ENCODE data around the gene INHBE. TPM values are rescaled to one million over a fixed set of nuclear protein-coding genes. Genes with fewer than 3 reads are reported as not detected.
"Not testable (repeated sequence)": the region's sequence is repeated elsewhere in the genome, so short reads cannot be mapped to it uniquely, and the experiment has no call there.

INHBE gene
- total and polyA plus RNA-seq, 7 experiments from 2014 or later = 0.12 TPM; not detected in 6

GRCh38 chr12:57490126-57490525, 35.0 kb downstream of the INHBE start:
- intact Hi-C loops (cut with micrococcal nuclease) = loop anchor here in 1 of 2 donors (2.0 kb wide), 1 partner anchor 13 kb away; no protein-coding TSS in a partner anchor
- H3K27me3 ChIP-seq (ENCODE audit: control insufficient read depth in 2 of 2, insufficient read depth in 2 of 2, low read length in 2 of 2) = no peaks in the 10 kb centered on the region
- Mint-ChIP-seq H3K27me3 (peaks cover 0 to 2% (median 0%) of the 10 kb centered on the region in 5 donors), H3K4me3 (no peak overlapping the region), H3K27ac (peak overlapping the region in 4 of 9 donors; percentile 45 to 96 (median 80)), H3K4me1 (peaks cover 19 to 40% (median 35%) of the 10 kb centered on the region in 7 donors), H3K36me3 (peaks cover 7 to 33% (median 22%) of the 10 kb centered on the region in 5 donors), H3K9me3 (no peaks in the 10 kb centered on the region)
- H3K9me3 ChIP-seq (ENCODE audit: control insufficient read depth in 2 of 3, low read length in 3 of 3) = no peaks in the 10 kb centered on the region
- DNase-seq (no peak), ATAC-seq (no peak)
- peaks cover 17 to 21% of the 10 kb centered on the region in 2 donors for H3K4me1 ChIP-seq (ENCODE audit: control insufficient read depth in 2 of 2, insufficient read depth in 2 of 2, low read length in 2 of 2)
- H3K36me3 ChIP-seq (ENCODE audit: control insufficient read depth in 2 of 3, insufficient read depth in 3 of 3, low read length in 3 of 3) = peaks cover 5 to 44% (median 10%) of the 10 kb centered on the region in 3 experiments
- peak overlapping the region; percentile 16 for H3K27ac ChIP-seq (ENCODE audit: low read depth, low read length)
- CTCF ChIA-PET = no interaction called here
- H3K4me3 ChIP-seq (ENCODE audit: low read length) = no peak overlapping the region
- POLR2A ChIA-PET = interaction anchor here (0.7 to 6.7 kb wide), 4 partner anchors 12 to 29 kb away, joined by 3 to 52 read pairs (median 5); partner anchors contain the start of genes ARHGAP9 and DDIT3

- intact Hi-C loops (cut with micrococcal nuclease) = loop anchor here in 1 of 2 donors (2.0 kb wide), 1 partner anchor 15 kb away; no protein-coding TSS in a partner anchor
- Histone ChIP-seq H3K9me3 (ENCODE audit: control insufficient read depth in 2 of 3, low read length in 3 of 3) (no peaks in the 10 kb centered on the region), H3K27me3 (ENCODE audit: control insufficient read depth in 2 of 2, insufficient read depth in 2 of 2, low read length in 2 of 2) (no peaks in the 10 kb centered on the region), H3K36me3 (ENCODE audit: control insufficient read depth in 2 of 3, insufficient read depth in 3 of 3, low read length in 3 of 3) (peaks cover 5 to 54% (median 10%) of the 10 kb centered on the region in 3 experiments), H3K4me3 (ENCODE audit: low read length) (no peak overlapping the region), H3K27ac (ENCODE audit: low read depth, low read length) (no peak overlapping the region), H3K4me1 (ENCODE audit: control insufficient read depth in 2 of 2, insufficient read depth in 2 of 2, low read length in 2 of 2) (peaks cover 17 to 21% of the 10 kb centered on the region in 2 donors)
- no peak for ATAC-seq
- Mint-ChIP-seq H3K4me3 (peak overlapping the region in 6 of 10 donors; percentile 1 to 52 (median 22)), H3K9me3 (no peaks in the 10 kb centered on the region), H3K27me3 (peaks cover 0 to 2% (median 0%) of the 10 kb centered on the region in 5 donors), H3K36me3 (peaks cover 7 to 38% (median 22%) of the 10 kb centered on the region in 5 donors), H3K4me1 (peaks cover 19 to 40% (median 35%) of the 10 kb centered on the region in 7 donors), H3K27ac (peak overlapping the region; percentile 33 to 95 (median 78))
- CTCF ChIA-PET = no interaction called here
- DNase-seq = peak in 1 of 9 donors; percentile 26
- POLR2A ChIA-PET = interaction anchor here (0.7 to 6.7 kb wide), 3 partner anchors 14 to 270 kb away, joined by 3 to 52 read pairs (median 4); partner anchors contain the start of genes ARHGAP9 and GLI1
Measured at GRCh38 chr12:57491393-57492280, 36.5 kb downstream of the INHBE start.

GRCh38 chr12:57495051-57495701, 40.1 kb downstream of the INHBE start:
- H3K27me3 ChIP-seq (ENCODE audit: control insufficient read depth in 2 of 2, insufficient read depth in 2 of 2, low read length in 2 of 2); POLR2A ChIA-PET; H3K9me3 ChIP-seq (ENCODE audit: control insufficient read depth in 2 of 3, low read length in 3 of 3); CTCF ChIA-PET; DNase-seq; ATAC-seq; intact Hi-C loops (cut with micrococcal nuclease); H3K9me3 Mint-ChIP-seq; H3K27ac Mint-ChIP-seq; H3K27ac ChIP-seq (ENCODE audit: low read depth, low read length); H3K4me1 ChIP-seq (ENCODE audit: control insufficient read depth in 2 of 2, insufficient read depth in 2 of 2, low read length in 2 of 2); H3K4me3 Mint-ChIP-seq; H3K27me3 Mint-ChIP-seq; H3K4me3 ChIP-seq (ENCODE audit: low read length): not testable (repeated sequence)
- peaks cover 7 to 23% (median 17%) of the 10 kb centered on the region in 7 donors for H3K4me1 Mint-ChIP-seq
- H3K36me3 ChIP-seq (ENCODE audit: control insufficient read depth in 2 of 3, insufficient read depth in 3 of 3, low read length in 3 of 3) = peaks cover 10 to 62% (median 22%) of the 10 kb centered on the region in 3 experiments
- peaks cover 14 to 51% (median 26%) of the 10 kb centered on the region in 5 donors for H3K36me3 Mint-ChIP-seq

- peaks cover 12 to 62% (median 19%) of the 10 kb centered on the region in 3 experiments for H3K36me3 ChIP-seq (ENCODE audit: control insufficient read depth in 2 of 3, insufficient read depth in 3 of 3, low read length in 3 of 3)
- POLR2A ChIA-PET = interaction anchor here (1.4 kb wide), 1 partner anchor 19 kb away, joined by 9 read pairs; no protein-coding TSS in a partner anchor
- no peaks in the 10 kb centered on the region for H3K27me3 ChIP-seq (ENCODE audit: control insufficient read depth in 2 of 2, insufficient read depth in 2 of 2, low read length in 2 of 2)
- no peak overlapping the region for H3K27ac ChIP-seq (ENCODE audit: low read depth, low read length)
- no peaks in the 10 kb centered on the region for H3K4me1 ChIP-seq (ENCODE audit: control insufficient read depth in 2 of 2, insufficient read depth in 2 of 2, low read length in 2 of 2)
- no peak overlapping the region for H3K4me3 ChIP-seq (ENCODE audit: low read length)
- intact Hi-C loops (cut with micrococcal nuclease) = no loop called here
- peaks cover 0 to 2% (median 0%) of the 10 kb centered on the region in 11 donors for H3K9me3 Mint-ChIP-seq
- H3K27ac Mint-ChIP-seq = peak overlapping the region in 5 of 9 donors; percentile 5 to 46 (median 13)
- peaks cover 5 to 20% (median 13%) of the 10 kb centered on the region in 7 donors for H3K4me1 Mint-ChIP-seq
- DNase-seq (no peak), ATAC-seq (no peak)
- no peak overlapping the region for H3K4me3 Mint-ChIP-seq
- CTCF ChIA-PET = no interaction called here
- peaks cover 11 to 55% (median 26%) of the 10 kb centered on the region in 5 donors for H3K36me3 Mint-ChIP-seq
- no peaks in the 10 kb centered on the region for H3K27me3 Mint-ChIP-seq
- H3K9me3 ChIP-seq (ENCODE audit: control insufficient read depth in 2 of 3, low read length in 3 of 3) = no peaks in the 10 kb centered on the region
Measured at GRCh38 chr12:57496822-57497221, 41.7 kb downstream of the INHBE start.

GRCh38 chr12:57497223-57498131, 42.4 kb downstream of the INHBE start:
- intact Hi-C loops (cut with micrococcal nuclease) = no loop called here
- peaks cover 0 to 2% (median 0%) of the 10 kb centered on the region in 11 donors for H3K9me3 Mint-ChIP-seq
- H3K4me3 Mint-ChIP-seq = no peak overlapping the region
- peak overlapping the region in 8 of 9 donors; percentile 5 to 65 (median 30) for H3K27ac Mint-ChIP-seq
- ATAC-seq (no peak), DNase-seq (no peak)
- ChIA-PET POLR2A (interaction anchor here (1.4 kb wide), 1 partner anchor 18 kb away, joined by 9 read pairs; no protein-coding TSS in a partner anchor), CTCF (no interaction called here)
- peaks cover 11 to 59% (median 31%) of the 10 kb centered on the region in 5 donors for H3K36me3 Mint-ChIP-seq
- no peaks in the 10 kb centered on the region for H3K27me3 ChIP-seq (ENCODE audit: control insufficient read depth in 2 of 2, insufficient read depth in 2 of 2, low read length in 2 of 2)
- no peaks in the 10 kb centered on the region for H3K9me3 ChIP-seq (ENCODE audit: control insufficient read depth in 2 of 3, low read length in 3 of 3)
- H3K4me3 ChIP-seq (ENCODE audit: low read length) = no peak overlapping the region
- no peaks in the 10 kb centered on the region for H3K27me3 Mint-ChIP-seq
- H3K36me3 ChIP-seq (ENCODE audit: control insufficient read depth in 2 of 3, insufficient read depth in 3 of 3, low read length in 3 of 3) = peaks cover 12 to 64% (median 24%) of the 10 kb centered on the region in 3 experiments
- H3K4me1 ChIP-seq (ENCODE audit: control insufficient read depth in 2 of 2, insufficient read depth in 2 of 2, low read length in 2 of 2) = no peaks in the 10 kb centered on the region
- H3K27ac ChIP-seq (ENCODE audit: low read depth, low read length) = no peak overlapping the region
- H3K4me1 Mint-ChIP-seq = peaks cover 5 to 20% (median 13%) of the 10 kb centered on the region in 7 donors
